GM04503 (cell line): ENCODE data around the gene CYP4F8.
"Not testable (repeated sequence)": the region's sequence is repeated elsewhere in the genome, so short reads cannot be mapped to it uniquely, and the experiment has no call there.

Experiments
- DNase-seq: peaks from one replicate; pipeline ENCODE4 v3.0.0-alpha.2; 2012; ENCODE audit warnings: low read depth

The CYP4F8 gene, protein sequence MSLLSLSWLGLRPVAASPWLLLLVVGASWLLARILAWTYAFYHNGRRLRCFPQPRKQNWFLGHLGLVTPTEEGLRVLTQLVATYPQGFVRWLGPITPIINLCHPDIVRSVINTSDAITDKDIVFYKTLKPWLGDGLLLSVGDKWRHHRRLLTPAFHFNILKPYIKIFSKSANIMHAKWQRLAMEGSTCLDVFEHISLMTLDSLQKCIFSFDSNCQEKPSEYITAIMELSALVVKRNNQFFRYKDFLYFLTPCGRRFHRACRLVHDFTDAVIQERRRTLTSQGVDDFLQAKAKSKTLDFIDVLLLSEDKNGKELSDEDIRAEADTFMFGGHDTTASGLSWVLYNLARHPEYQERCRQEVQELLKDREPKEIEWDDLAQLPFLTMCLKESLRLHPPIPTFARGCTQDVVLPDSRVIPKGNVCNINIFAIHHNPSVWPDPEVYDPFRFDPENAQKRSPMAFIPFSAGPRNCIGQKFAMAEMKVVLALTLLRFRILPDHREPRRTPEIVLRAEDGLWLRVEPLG

DNA sequence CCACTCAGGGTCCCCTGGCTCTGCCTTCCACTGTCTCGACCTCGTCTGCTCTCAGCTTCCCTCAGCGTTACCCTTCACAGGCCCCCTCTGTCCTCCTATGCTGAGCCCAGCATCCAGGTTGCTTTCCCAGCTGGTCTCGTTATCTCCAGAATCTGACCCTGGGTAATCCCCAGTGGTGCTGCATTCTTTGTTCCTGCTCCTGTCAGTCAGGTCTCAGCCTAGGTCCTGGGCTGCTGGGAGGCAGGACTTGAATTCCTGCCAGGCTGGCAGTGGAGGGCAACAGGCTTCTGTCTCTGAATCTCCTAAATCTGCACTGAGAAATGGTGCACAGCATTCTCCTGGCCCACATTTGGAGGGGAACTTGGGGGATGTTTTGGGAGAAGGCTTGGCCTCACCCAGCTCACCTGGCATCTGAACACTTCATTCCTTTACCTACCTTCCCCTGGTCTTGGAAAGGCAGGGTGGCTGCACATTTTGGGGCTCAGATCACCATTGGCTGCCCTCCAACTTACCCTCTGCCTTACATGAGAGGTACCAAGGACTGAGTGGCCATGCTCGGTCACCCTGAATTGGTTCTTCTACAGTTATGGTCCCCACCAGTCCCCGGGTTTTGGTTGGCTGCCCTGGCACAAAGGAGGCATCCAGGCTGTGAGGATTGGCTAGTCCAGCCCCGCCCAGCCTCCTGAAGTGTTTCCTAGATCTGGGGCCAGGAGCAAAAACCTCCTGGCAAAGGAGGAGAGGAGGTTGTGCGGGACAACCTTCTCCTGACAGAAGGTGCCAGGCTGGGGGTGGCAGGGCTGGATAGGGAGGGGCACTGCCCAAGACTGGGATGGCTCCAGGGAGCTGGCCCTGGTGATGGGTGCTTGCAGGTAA lies at the start of gene CYP4F8:
CYP4F8 (plus strand) TSS at position 712 of the 873 bp plus-strand sequence. CDS start 399 bp downstream, outside the sequence.
- no peak for DNase-seq

DNA sequence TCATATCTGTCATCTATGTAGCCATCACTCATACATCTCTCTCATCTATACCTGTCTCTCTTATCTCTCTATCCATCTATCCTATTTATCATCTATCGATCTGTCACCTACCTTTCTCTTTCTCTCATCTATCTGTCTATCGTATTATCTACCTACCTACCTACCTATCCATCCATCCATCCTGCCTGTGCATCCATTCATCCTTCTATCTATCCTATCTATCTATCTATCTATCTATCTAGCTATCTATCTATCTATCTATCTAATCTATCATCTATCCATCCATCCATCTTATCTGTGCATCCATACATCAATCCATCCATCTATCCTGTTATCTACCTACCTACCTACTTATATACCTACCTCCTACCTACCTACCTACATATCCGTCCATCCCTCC lies 44.6 kb upstream of the CYP4F8 start:
- DNase-seq, result no peak

DNA sequence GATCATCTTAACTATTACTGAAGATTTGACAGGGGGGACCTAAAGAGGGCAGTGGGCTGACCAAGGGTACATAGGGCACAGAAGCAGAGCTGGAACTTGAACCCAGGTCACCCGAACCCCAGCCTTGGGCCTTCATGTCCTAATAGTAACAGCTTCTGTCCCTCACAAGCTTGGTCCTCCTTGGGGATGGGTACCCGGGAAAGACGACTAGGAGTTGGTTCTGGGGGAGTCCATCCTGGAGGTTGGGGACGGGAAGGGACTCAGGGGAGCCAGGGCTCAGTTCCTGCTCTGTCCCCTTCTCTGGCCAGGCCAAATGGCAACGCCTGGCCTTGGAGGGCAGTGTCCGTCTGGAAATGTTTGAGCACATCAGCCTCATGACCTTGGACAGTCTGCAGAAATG lies 39.6 kb upstream of the CYP4F8 start:
- no peak for DNase-seq

DNA sequence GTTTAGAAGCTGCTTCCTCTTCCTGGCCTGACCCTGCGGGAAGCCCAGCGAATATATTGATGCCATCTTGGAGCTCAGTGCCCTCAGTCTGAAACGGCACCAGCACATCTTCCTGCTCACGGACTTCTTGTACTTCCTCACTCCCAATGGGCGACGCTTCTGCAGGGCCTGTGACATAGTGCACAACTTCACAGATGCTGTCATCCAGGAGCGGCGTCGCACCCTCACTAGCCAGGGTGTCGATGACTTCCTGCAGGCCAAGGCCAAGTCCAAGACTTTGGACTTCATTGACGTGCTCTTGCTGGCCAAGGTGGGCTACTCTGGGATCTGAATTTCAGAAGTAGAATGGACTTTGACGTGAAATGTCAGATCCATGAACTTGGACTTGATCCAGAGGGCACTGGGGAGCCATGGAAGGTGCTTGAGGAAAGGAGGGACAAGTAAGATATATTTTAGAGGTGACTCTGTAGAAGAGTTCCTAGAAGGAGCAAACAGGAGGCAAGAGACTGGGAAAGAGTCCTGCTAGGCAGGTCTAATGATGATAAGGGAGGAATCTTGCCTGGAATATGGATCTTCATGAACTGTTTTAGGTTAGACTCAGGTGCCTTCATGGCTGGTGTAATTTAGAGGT lies 38.4 kb upstream of the CYP4F8 start:
- DNase-seq, result no peak

DNA sequence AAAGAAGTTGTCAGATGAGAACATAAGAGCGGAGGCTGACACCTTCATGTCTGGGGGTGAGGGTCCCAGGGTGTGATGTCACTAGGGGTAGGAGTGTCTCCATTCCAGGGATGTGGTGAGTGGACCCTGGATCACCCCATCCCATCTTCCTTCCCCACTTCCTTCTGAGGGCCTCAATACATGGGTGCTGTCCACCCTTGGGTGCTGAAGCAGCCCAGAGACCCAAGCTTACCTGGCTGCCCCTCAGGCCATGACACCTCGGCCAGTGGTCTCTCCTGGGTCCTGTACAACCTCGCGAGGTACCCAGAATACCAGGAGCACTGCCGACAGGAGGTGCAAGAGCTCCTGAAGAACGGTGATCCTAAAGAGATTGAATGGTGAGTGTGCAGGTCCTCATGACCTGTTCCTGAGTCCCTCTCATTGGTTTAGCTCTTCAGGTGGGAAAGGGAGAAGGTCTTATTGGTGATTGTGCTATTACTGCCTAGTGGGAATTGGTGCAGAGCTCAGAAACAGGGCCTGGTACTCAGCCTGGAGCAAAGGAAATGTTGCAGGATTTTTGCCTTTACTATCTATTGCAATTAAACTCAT lies 37.7 kb upstream of the CYP4F8 start:
- no peak for DNase-seq

DNA sequence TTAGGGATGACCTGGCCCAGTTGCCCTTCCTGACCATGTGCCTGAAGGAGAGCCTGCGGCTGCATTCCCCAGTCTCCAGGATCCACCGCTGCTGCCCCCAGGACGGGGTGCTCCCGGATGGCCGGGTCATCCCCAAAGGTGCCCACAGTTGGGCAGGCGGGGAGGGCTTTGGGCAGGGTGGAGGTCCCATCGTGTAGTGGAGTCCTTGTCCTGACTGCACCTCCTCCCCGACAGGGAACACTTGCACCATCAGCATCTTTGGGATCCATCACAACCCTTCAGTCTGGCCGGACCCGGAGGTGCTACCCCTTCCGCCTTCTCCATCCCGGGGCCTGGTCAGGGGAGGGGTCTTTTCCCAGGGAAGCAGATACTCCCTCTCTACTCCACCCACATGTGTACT lies 31.7 kb upstream of the CYP4F8 start:
- DNase-seq, result no peak

DNA sequence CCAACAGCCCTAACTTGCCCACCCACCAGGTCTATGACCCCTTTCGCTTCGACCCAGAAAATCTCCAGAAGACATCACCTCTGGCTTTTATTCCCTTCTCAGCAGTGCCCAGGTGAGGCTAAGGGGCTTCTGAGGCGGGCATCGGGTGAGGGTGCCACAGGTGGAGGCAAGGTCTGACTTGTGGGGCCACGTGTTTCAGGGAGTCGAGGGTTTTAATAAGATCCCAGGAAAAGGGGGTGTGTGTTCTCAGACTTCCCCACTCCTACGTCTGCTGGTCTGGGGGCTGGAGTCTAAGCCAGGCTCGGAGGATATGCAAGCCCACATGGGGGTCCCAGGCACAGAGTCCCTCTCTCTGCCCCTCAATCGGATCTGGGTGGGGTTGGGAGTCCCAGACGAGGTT lies 30.9 kb upstream of the CYP4F8 start:
- DNase-seq, result no peak

DNA sequence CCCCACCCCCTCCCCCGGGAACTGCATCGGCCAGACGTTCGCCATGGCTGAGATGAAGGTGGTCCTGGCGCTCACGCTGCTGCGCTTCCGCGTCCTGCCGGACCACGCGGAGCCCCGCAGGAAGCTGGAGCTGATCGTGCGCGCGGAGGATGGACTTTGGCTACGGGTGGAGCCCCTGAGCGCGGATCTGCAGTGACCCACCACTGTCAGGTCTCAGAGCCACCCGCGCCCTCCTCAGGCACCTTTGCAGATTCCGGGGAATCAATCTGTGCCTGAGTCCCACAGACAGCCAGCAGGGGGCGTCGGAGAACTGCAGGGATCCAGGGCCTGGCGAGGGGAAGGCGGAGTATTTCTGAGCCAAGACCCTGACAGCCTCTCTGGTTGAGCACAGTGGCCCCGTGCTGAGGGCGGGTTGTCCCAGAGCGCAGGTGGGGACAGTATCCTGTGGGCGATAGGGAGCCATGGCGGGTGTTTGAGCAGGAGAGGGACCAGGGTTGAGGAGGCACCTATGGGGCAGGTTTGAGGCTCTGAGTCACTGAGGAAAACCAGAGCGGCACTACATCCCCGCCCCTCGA lies 30.4 kb upstream of the CYP4F8 start:
- no peak for DNase-seq

DNA sequence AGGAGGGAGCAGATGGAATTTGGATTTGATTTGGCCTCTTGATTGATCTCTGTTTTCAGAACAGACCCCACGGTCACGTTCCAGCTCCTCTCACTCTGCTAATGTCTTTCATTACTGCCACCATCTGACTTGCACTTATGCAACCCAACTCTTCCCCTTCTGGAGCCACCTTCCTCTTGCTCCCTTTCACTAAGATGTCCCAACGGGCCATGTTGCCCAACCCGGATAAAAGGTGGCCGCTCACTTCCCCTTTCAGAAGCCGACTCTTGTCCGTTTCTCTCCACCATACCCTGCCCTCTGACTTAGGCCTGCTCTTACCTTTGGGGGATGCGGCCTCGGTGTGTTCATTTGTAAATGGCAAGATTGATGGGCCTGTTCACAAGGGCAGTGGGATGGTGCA lies 27.4 kb upstream of the CYP4F8 start:
- no peak for DNase-seq

DNA sequence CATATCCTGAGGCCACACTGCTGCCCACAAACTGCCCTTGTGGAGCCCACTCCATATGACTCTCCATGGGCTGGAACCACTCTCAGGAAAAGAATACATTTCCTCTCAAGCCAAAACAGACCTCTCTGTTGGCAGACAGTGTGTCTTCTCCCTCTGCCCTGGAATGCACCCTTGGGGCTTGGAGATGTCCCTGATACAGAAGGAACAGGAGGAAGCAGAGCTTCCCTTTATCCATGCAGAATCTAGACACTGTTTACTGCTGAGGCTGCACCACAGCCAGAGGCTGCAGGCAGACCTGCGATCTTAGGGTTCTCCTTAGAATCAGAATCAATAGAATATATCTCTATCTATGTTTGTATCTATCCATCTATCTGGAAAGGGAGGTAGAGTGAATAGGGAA lies 26.8 kb upstream of the CYP4F8 start:
- DNase-seq, result no peak

DNA sequence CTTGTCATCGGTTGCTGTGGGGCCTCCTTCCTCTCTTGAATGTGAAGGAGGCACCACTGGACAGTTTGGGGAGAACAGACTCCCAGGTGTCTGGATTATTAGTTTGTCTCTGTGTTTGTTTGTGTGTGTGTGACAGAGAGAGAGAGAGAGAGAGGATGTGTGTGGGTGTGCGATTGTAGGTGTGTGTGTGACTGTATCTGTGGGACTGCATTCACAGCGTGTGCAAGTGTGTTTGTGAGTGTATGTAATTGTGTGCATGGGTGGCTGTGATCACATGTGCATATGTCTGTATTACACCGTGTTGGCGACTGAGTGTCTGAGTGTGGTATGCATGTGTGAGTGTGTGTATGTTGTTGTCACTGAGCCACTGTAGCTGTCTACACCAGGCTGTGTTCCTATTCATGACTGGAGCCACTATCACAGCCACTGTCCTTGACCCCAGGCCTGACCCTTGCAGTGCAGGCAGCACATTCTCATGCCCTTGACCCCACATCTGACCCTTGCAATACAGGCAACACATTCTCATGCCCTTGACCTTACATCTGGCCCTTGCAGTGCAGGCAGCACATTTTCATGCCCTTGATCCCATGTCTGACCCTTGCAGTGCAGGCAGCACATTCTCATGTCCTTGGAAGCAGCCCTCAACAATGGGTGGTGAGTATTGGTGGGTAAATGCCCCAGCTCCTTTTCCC lies 25.1 kb upstream of the CYP4F8 start:
- DNase-seq, result no peak

DNA sequence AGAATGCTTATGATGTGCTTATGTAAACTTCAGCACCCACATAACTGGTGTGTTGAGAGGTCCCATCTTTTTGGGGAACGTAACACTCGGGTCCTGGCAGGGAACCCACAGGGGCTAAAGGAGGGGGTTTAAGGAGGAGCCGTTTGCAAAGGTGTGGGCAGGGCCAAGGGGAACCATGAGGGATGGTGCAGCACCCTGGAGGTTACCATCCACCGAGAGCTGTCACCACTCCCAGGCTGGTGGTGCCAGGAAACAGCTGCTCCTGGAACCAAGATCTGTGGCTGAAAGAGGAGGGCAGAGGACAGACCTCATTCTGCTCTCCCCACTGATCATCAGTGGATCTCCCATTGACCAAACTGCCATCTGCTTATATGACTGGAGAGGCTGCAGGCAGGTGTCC lies 23.2 kb upstream of the CYP4F8 start:
- no peak for DNase-seq

DNA sequence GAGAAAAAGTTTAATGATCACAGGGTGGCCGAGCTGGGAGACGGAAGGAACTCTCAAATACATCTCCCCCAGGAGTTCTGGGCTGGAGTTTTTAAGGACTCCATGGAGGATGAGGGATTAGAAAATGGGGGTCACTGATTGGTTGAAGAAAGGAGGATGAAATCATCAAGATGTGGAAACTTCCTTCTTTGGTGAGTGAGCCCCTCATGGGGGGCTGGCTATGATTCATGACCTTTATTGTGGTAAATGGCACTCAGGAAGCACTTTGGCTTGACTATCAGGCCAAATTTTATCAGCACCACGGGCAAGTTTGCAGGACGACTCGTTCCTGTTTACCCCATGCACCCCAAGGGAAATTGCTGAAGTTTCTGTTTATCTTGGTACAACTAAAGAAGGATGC lies 22.5 kb upstream of the CYP4F8 start:
- DNase-seq, result not testable (repeated sequence)

DNA sequence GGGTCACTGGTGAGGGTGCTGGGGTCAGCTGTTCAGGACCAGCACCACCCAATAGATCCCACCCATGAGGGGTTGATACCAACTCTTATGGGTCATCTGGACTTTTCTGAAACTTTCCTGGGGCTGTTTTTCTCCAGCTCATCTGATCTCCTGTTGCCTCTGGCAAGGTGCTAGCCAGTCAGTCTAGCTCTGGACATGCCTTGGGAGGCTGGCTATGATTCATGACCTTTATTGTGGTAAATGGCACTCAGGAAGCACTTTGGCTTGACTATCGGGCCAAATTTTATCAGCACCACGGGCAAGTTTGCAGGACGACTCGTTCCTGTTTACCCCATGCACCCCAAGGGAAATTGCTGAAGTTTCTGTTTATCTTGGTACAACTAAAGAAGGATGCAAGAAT lies 21.3 kb upstream of the CYP4F8 start:
- DNase-seq, result not testable (repeated sequence)

DNA sequence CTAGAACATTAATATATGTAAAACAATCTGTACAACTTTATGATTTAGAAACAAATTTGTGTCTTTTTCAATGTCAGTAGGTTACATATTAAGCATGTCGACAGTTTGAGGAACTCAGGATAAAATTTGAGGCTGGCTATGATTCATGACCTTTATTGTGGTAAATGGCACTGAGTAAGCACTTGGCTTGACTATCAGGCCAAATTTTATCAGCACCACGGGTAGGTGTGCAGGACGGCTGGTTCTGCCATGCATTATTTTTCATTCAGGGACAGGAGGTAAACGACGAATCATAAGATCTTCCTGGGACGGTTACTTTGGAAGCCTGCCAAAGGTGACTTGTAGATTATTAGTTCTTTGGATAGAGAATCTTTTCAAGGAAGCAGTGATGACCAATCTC lies 19.9 kb upstream of the CYP4F8 start:
- DNase-seq, result no peak

DNA sequence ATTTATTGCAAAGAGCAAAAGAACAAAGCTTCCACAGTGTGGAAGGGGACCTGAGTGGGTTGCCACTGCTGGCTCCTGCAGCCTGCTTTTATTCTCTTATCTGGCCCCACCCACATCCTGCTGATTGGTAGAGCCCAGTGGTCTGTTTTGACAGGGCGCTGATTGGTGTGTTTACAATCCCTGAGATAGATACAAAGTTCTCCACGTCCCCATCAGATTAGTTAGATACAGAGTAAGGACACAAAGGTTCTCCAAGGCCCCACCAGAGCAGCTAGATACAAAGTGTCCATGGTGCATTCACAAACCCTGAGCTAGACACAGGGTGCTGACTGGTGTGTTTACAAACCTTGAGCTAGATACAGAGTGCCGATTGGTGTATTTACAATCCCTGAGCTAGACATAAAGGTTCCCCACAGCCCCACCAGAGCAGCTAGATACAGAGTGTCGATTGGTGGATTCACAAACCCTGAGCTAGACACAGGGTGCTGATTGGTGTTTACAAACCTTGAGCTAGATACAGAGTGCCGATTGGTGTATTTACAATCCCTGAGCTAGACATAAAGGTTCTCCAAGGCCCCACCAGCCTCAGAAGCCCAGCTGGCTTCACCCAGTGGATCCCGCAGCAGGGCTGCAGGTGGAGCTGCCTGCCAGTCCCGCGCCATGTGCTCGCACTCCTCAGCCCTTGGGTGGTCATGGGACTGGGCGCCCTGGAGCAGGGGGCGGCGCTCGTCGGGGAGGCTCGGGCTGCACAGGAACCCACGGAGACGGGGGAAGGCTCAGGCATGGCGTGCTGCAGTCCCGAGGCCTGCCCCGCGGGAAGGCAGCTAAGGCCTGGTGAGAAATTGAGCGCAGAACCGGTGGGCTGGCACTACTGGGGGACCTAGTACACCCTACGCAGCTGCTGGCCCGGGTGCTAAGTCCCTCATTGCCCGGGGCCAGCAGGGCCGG lies 6.8 kb upstream of the CYP4F8 start:
- DNase-seq, result not testable (repeated sequence)

DNA sequence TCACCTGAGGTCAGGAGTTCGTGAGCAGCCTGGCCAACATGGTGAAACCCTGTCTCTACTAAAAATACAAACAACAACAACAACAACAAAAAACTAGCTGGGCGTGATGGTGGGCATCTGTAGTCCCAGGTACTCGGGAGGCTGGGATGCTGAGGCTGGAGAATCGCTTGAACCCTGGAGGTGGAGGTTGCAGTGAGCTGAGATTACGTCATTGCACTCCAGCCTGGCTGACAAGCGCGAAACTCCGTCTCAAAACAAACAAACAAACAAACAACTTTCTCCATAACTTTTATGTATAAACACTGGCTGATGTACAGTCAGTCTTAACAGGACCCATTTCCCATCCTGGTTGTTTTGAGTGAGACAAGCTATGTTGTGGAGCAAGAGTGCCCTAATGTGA lies 5.8 kb upstream of the CYP4F8 start:
- no peak for DNase-seq

DNA sequence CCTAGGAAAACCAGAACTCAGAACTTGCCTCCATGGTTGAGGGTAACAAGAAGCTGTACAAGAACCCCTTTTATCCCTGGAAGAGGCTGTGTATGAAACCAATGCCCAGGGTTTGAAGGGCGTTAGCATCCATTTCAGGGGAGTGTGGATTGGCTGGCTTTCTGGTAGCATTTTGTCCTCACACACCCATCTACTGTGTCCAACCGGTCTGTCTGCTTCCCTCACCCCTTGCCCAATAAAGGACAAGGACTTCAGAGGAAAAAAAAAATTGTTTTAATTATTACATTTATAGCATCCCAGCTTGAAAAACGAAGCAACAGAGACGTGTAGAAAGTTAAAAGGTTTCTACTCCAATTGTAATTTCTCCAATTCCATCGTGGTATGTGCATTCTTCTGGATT lies 2.7 kb upstream of the CYP4F8 start:
- DNase-seq, result no peak

DNA sequence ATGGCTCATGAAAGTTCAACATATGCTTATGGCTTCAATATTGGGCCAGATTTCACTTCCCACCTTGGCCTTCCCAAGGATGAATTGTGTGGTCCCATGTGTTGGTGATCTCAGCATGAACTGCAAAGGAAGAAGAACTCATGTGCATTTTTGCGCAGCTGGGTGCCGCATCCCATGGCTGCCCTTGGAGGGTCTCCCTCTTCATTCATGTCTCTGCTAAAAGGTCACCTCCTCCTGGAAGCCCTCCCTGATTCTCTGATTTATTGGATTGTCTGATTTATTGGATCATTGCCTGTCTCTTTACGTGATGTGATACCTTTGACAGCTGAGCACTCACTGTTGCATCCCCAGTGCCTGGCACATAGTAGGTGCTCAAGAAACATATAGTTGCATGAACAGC lies 1.7 kb upstream of the CYP4F8 start:
- DNase-seq, result no peak

DNA sequence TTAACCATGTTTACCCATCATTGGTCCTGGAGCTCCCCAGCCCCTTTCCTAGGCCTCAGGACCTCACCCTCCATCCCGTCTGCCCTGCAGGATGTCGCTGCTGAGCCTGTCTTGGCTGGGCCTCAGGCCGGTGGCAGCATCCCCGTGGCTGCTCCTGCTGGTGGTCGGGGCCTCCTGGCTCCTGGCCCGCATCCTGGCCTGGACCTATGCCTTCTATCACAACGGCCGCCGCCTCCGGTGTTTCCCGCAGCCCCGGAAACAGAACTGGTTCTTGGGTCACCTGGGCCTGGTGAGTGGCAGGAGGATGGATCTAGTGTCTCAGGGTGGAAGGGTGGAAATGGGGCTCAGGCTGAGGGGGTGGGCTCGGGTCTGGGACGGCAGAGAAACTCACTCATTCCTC lies 508 bp downstream of the CYP4F8 start:
- DNase-seq, result no peak
